Neural progenitor cell (in vitro differentiated cells): Measurements from ENCODE around the gene CHRM4. TPM values are rescaled to one million over a fixed set of nuclear protein-coding genes. Genes with fewer than 3 reads are reported as not detected.

Experiments used
- DNase-seq: peaks from one replicate; pipeline ENCODE4 v3.0.0-alpha.2; 2016; ENCODE audit warnings: low spot score
- H2AFZ ChIP-seq: fragments of 200-600 bp; sonication (generic); replicated peaks from 2 replicates; pipeline ENCODE4 v1.6.1; 2016; ENCODE audit warnings: antibody characterized with exemption
- H3F3A ChIP-seq: fragments of 200-600 bp; sonication (generic); 2 replicates; pipeline ENCODE4 v1.6.1; 2016; ENCODE audit warnings: antibody characterized with exemption, low read depth
- H3K27ac ChIP-seq: fragments of 200-600 bp; sonication (generic); 2 replicates; pipeline ENCODE4 v1.5.1; 2016; ENCODE audit warnings: mild to moderate bottlenecking
- H3K27me3 ChIP-seq: fragments of 200-600 bp; sonication (generic); 2 replicates; pipeline ENCODE4 v1.6.1; 2016; ENCODE audit warnings: mild to moderate bottlenecking, moderate library complexity
- H3K36me3 ChIP-seq: fragments of 200-600 bp; sonication (generic); 2 replicates; pipeline ENCODE4 v1.5.1; 2016
- H3K4me1 ChIP-seq: fragments of 200-600 bp; sonication (generic); 2 replicates; pipeline ENCODE4 v1.6.1; 2016; ENCODE audit warnings: mixed run types
- H3K4me2 ChIP-seq: fragments of 200-600 bp; sonication (generic); 2 replicates; pipeline ENCODE4 v1.6.1; 2016
- H3K4me3 ChIP-seq: fragments of 200-600 bp; sonication (generic); 2 replicates; pipeline ENCODE4 v1.5.1; 2016
- H3K79me2 ChIP-seq: fragments of 200-600 bp; sonication (generic); 2 replicates; pipeline ENCODE4 v1.6.1; 2016; ENCODE audit warnings: low read depth
- H3K9ac ChIP-seq: fragments of 200-600 bp; sonication (generic); 2 replicates; pipeline ENCODE4 v1.6.1; 2016
- H3K9me3 ChIP-seq: fragments of 200-600 bp; sonication (generic); 2 replicates; pipeline ENCODE4 v1.5.1; 2016; ENCODE audit warnings: low read depth
- H4K20me1 ChIP-seq: fragments of 200-600 bp; sonication (generic); 2 replicates; pipeline ENCODE4 v1.6.1; 2016; ENCODE audit warnings: low read depth
- H3K27ac Mint-ChIP-seq: 3 replicates; pipeline ENCODE4 v1.8.0; 2021; ENCODE audit warnings: mixed read lengths
- H3K27me3 Mint-ChIP-seq: 2 replicates; pipeline ENCODE4 v1.8.0; 2022; ENCODE audit warnings: low read depth, mild to moderate bottlenecking, inconsistent platforms, moderate library complexity, mixed read lengths; ENCODE audit not compliant: insufficient read depth
- H3K36me3 Mint-ChIP-seq: 3 replicates; pipeline ENCODE4 v1.8.0; 2021; ENCODE audit warnings: mixed read lengths
- H3K4me1 Mint-ChIP-seq: 3 replicates; pipeline ENCODE4 v1.8.0; 2021; ENCODE audit warnings: mixed read lengths
- H3K4me3 Mint-ChIP-seq: 3 replicates; pipeline ENCODE4 v1.8.0; 2021; ENCODE audit warnings: mild to moderate bottlenecking, moderate library complexity, mixed read lengths
- H3K9me3 Mint-ChIP-seq: 3 replicates; pipeline ENCODE4 v1.8.0; 2020; ENCODE audit warnings: mixed read lengths
- CTCF ChIP-seq: fragments of 200-600 bp; sonication (generic); IDR thresholded peaks from 2 replicates; pipeline ENCODE4 v1.5.1; 2017; ENCODE audit warnings: antibody characterized with exemption, mild to moderate bottlenecking
- EZH2 ChIP-seq: fragments of 200-600 bp; sonication (generic); IDR thresholded peaks from 2 replicates; pipeline ENCODE4 v1.6.1; 2017; ENCODE audit warnings: antibody characterized with exemption, mild to moderate bottlenecking, moderate library complexity
- EZH2phosphoT487 ChIP-seq: fragments of 200-600 bp; sonication (generic); IDR thresholded peaks from 2 replicates; pipeline ENCODE4 v1.6.1; 2017; ENCODE audit warnings: antibody characterized with exemption
- total RNA-seq: library from RNA; depleted of rRNA; stranded (reverse); fragments of >200 nt; gene quantifications from 2 replicates; pipeline ENCODE4 v1.2.3, GENCODE V29; 2015; ENCODE audit warnings: low replicate concordance

Gene CHRM4
- total RNA-seq, 1 donor from 2014 or later: not detected

- no peak overlapping the region for H3K27ac Mint-ChIP-seq
- no peak overlapping the region for H3K4me3 Mint-ChIP-seq
- TF ChIP-seq EZH2: no peak
- TF ChIP-seq EZH2phosphoT487: no peak
- no peak for TF ChIP-seq CTCF
- peaks cover 56% of the 10 kb centered on the region for H4K20me1 ChIP-seq
- peaks cover 39% of the 10 kb centered on the region for H3K4me1 Mint-ChIP-seq
- no peaks in the 10 kb centered on the region for H3K36me3 Mint-ChIP-seq
- peaks cover 22% of the 10 kb centered on the region for H3K4me1 ChIP-seq
- H3K27me3 ChIP-seq: no peaks in the 10 kb centered on the region
- H2AFZ ChIP-seq: no peak overlapping the region
- no peaks in the 10 kb centered on the region for H3K9me3 ChIP-seq
- no peak overlapping the region for H3K27ac ChIP-seq
- no peak overlapping the region for H3K9ac ChIP-seq
- H3F3A ChIP-seq: peaks cover 4% of the 10 kb centered on the region
- no peaks in the 10 kb centered on the region for H3K79me2 ChIP-seq
- no peak overlapping the region for H3K4me2 ChIP-seq
- H3K9me3 Mint-ChIP-seq: no peaks in the 10 kb centered on the region
- peaks cover 9% of the 10 kb centered on the region for H3K27me3 Mint-ChIP-seq
- no peak for DNase-seq
- H3K4me3 ChIP-seq: no peak overlapping the region
- H3K36me3 ChIP-seq: no peaks in the 10 kb centered on the region
Measured at GRCh38 chr11:46367916-46368267, 23.7 kb downstream of the CHRM4 start.

- no peaks in the 10 kb centered on the region for H3K36me3 ChIP-seq
- Mint-ChIP-seq H3K9me3 (no peaks in the 10 kb centered on the region), H3K27me3 (peaks cover 9% of the 10 kb centered on the region), H3K36me3 (no peaks in the 10 kb centered on the region), H3K27ac (no peak overlapping the region), H3K4me3 (peak overlapping the region; percentile 52), H3K4me1 (peaks cover 44% of the 10 kb centered on the region)
- H3K27me3 ChIP-seq: no peaks in the 10 kb centered on the region
- no peak overlapping the region for H3K9ac ChIP-seq
- H3K9me3 ChIP-seq: no peaks in the 10 kb centered on the region
- no peak overlapping the region for H3K4me3 ChIP-seq
- H3K4me2 ChIP-seq: no peak overlapping the region
- peak; percentile 84 for DNase-seq
- H3F3A ChIP-seq: peaks cover 4% of the 10 kb centered on the region
- H2AFZ ChIP-seq: no peak overlapping the region
- peaks cover 26% of the 10 kb centered on the region for H3K4me1 ChIP-seq
- peaks cover 61% of the 10 kb centered on the region for H4K20me1 ChIP-seq
- peak; percentile 88 for TF ChIP-seq CTCF
- no peak for TF ChIP-seq EZH2phosphoT487
- TF ChIP-seq EZH2: no peak
- H3K27ac ChIP-seq: no peak overlapping the region
- H3K79me2 ChIP-seq: peaks cover 4% of the 10 kb centered on the region
Measured at GRCh38 chr11:46367244-46367915, 24.2 kb downstream of the CHRM4 start.

DNA sequence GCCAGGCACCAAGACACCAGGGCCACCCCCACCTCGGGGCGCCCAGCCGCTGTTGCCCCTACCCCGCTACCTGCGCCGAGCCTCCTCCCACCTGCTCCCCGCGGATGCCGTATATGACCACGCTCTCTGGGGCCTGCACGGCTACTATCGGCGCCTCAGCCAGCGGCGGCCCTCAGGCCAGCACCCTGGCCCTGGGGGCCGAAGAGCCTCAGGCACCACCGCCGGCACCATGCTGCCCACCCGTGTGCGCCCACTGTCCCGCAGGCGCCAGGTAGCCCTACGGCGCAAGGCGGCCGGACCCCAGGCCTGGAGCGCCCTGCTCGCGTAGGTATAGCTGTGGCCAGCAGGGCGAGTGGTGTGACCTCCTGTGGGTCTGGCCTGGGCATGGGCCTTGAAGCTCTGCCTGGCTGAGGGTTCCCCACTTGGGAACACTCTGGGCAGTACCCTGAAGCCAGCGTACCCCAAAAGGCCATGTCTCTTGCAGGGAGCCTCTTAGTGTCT, 24.9 kb downstream of the CHRM4 start:
- Mint-ChIP-seq H3K4me1 (peaks cover 48% of the 10 kb centered on the region), H3K4me3 (no peak overlapping the region), H3K27ac (no peak overlapping the region), H3K9me3 (no peaks in the 10 kb centered on the region), H3K36me3 (no peaks in the 10 kb centered on the region), H3K27me3 (peaks cover 7% of the 10 kb centered on the region)
- DNase-seq: no peak
- H3K9ac ChIP-seq: no peak overlapping the region
- peaks cover 66% of the 10 kb centered on the region for H4K20me1 ChIP-seq
- H3K36me3 ChIP-seq: no peaks in the 10 kb centered on the region
- TF ChIP-seq EZH2phosphoT487: no peak
- peaks cover 4% of the 10 kb centered on the region for H3F3A ChIP-seq
- H3K4me2 ChIP-seq: no peak overlapping the region
- H3K4me1 ChIP-seq: peaks cover 28% of the 10 kb centered on the region
- H3K4me3 ChIP-seq: no peak overlapping the region
- H3K27ac ChIP-seq: no peak overlapping the region
- H3K27me3 ChIP-seq: no peaks in the 10 kb centered on the region
- H3K79me2 ChIP-seq: peaks cover 11% of the 10 kb centered on the region
- H3K9me3 ChIP-seq: no peaks in the 10 kb centered on the region
- H2AFZ ChIP-seq: no peak overlapping the region

- Histone ChIP-seq H2AFZ (no peak overlapping the region), H3K27me3 (no peaks in the 10 kb centered on the region), H3K79me2 (peaks cover 16% of the 10 kb centered on the region), H3K4me3 (no peak overlapping the region), H3K36me3 (no peaks in the 10 kb centered on the region), H3K9me3 (no peaks in the 10 kb centered on the region), H4K20me1 (peaks cover 70% of the 10 kb centered on the region), H3K4me1 (peaks cover 33% of the 10 kb centered on the region), H3K4me2 (no peak overlapping the region), H3F3A (peaks cover 4% of the 10 kb centered on the region), H3K27ac (no peak overlapping the region), H3K9ac (no peak overlapping the region)
- Mint-ChIP-seq H3K4me3 (no peak overlapping the region), H3K4me1 (peaks cover 50% of the 10 kb centered on the region), H3K36me3 (no peaks in the 10 kb centered on the region), H3K27me3 (peaks cover 7% of the 10 kb centered on the region), H3K9me3 (no peaks in the 10 kb centered on the region), H3K27ac (no peak overlapping the region)
- TF ChIP-seq CTCF: no peak
- no peak for TF ChIP-seq EZH2
- no peak for TF ChIP-seq EZH2phosphoT487
- no peak for DNase-seq
Measured at GRCh38 chr11:46366260-46366659, 25.3 kb downstream of the CHRM4 start.
